Measurements from ENCODE around the gene TCF25. TPM values are rescaled to one million over a fixed set of nuclear protein-coding genes. Genes with fewer than 3 reads are reported as not detected.
A peak's percentile ranks its signal among the peaks of the same experiment; 100 is the strongest.
"Not testable (repeated sequence)": the region's sequence is repeated elsewhere in the genome, so short reads cannot be mapped to it uniquely, and the experiment has no call there.

The TCF25 gene
- total RNA-seq, 2 experiments from 2014 or later: 218 to 243 TPM

- POLR2A ChIA-PET: interaction anchor here (0.5 to 1.9 kb wide), 5 partner anchors 13 to 85 kb away, joined by 3 to 6 read pairs (median 3); partner anchors contain the start of gene TCF25
- Mint-ChIP-seq H3K4me1 (peaks cover 22% of the 10 kb centered on the region), H3K27me3 (peaks cover 49% of the 10 kb centered on the region), H3K36me3 (no peaks in the 10 kb centered on the region), H3K9me3 (no peaks in the 10 kb centered on the region), H3K4me3 (no peak overlapping the region), H3K27ac (no peak overlapping the region)
- no peak for ATAC-seq (ENCODE audit: low read depth)
- peak; percentile 64 for DNase-seq
Observed at GRCh38 chr16:89924297-89924924, 51.0 kb downstream of the TCF25 start.

- ATAC-seq (ENCODE audit: low read depth) (no peak), DNase-seq (no peak)
- Mint-ChIP-seq H3K4me1 (peaks cover 21% of the 10 kb centered on the region), H3K9me3 (no peaks in the 10 kb centered on the region), H3K4me3 (no peak overlapping the region), H3K27ac (no peak overlapping the region), H3K27me3 (peaks cover 49% of the 10 kb centered on the region), H3K36me3 (no peaks in the 10 kb centered on the region)
- POLR2A ChIA-PET: interaction anchor here (0.7 to 1.7 kb wide), 3 partner anchors 13 to 52 kb away, joined by 3 read pairs; partner anchors contain the start of gene TCF25
Observed at GRCh38 chr16:89924925-89925307, 51.5 kb downstream of the TCF25 start.

GRCh38 chr16:89925596-89926079 lies 52.2 kb downstream of the TCF25 start:
- POLR2A ChIA-PET: no interaction called here
- H3K4me1 Mint-ChIP-seq: peaks cover 18% of the 10 kb centered on the region
- no peaks in the 10 kb centered on the region for H3K9me3 Mint-ChIP-seq
- H3K27ac Mint-ChIP-seq: no peak overlapping the region
- no peak for ATAC-seq (ENCODE audit: low read depth)
- peaks cover 43% of the 10 kb centered on the region for H3K27me3 Mint-ChIP-seq
- DNase-seq: no peak
- no peaks in the 10 kb centered on the region for H3K36me3 Mint-ChIP-seq
- peak overlapping the region; percentile 39 for H3K4me3 Mint-ChIP-seq

GRCh38 chr16:89931305-89931896 lies 58.0 kb downstream of the TCF25 start:
- no peaks in the 10 kb centered on the region for H3K36me3 Mint-ChIP-seq
- no peaks in the 10 kb centered on the region for H3K4me1 Mint-ChIP-seq
- H3K4me3 Mint-ChIP-seq: no peak overlapping the region
- ATAC-seq (ENCODE audit: low read depth): no peak
- peaks cover 21% of the 10 kb centered on the region for H3K27me3 Mint-ChIP-seq
- no peaks in the 10 kb centered on the region for H3K9me3 Mint-ChIP-seq
- H3K27ac Mint-ChIP-seq: no peak overlapping the region
- POLR2A ChIA-PET: no interaction called here
- no peak for DNase-seq

GRCh38 chr16:89931964-89932363 lies 58.6 kb downstream of the TCF25 start:
- POLR2A ChIA-PET: no interaction called here
- Mint-ChIP-seq H3K4me1 (no peaks in the 10 kb centered on the region), H3K4me3 (no peak overlapping the region)

GRCh38 chr16:89934019-89934418 lies 60.6 kb downstream of the TCF25 start:
- ATAC-seq (ENCODE audit: low read depth); H3K36me3 Mint-ChIP-seq; DNase-seq; H3K4me3 Mint-ChIP-seq; H3K4me1 Mint-ChIP-seq; H3K27me3 Mint-ChIP-seq; H3K27ac Mint-ChIP-seq; H3K9me3 Mint-ChIP-seq; POLR2A ChIA-PET: not testable (repeated sequence)

More at GRCh38 chr16:89931964-89932363, 58.6 kb downstream of the TCF25 start:
- H3K36me3 Mint-ChIP-seq: no peaks in the 10 kb centered on the region
- no peak overlapping the region for H3K27ac Mint-ChIP-seq
- DNase-seq (no peak), ATAC-seq (ENCODE audit: low read depth) (no peak)
- no peaks in the 10 kb centered on the region for H3K9me3 Mint-ChIP-seq
- H3K27me3 Mint-ChIP-seq: peaks cover 15% of the 10 kb centered on the region

- no peaks in the 10 kb centered on the region for H3K36me3 Mint-ChIP-seq
- no peak overlapping the region for H3K27ac Mint-ChIP-seq
- H3K4me3 Mint-ChIP-seq: no peak overlapping the region
- no peak for DNase-seq
- peaks cover 5% of the 10 kb centered on the region for H3K27me3 Mint-ChIP-seq
- H3K4me1 Mint-ChIP-seq: no peaks in the 10 kb centered on the region
- ATAC-seq (ENCODE audit: low read depth): no peak
- POLR2A ChIA-PET: no interaction called here
- H3K9me3 Mint-ChIP-seq: no peaks in the 10 kb centered on the region
Observed at GRCh38 chr16:89934611-89935553, 61.5 kb downstream of the TCF25 start.

GRCh38 chr16:89935620-89936019 lies 62.2 kb downstream of the TCF25 start:
- ATAC-seq (ENCODE audit: low read depth); H3K27ac Mint-ChIP-seq; H3K4me1 Mint-ChIP-seq; H3K4me3 Mint-ChIP-seq; POLR2A ChIA-PET; H3K36me3 Mint-ChIP-seq; DNase-seq; H3K9me3 Mint-ChIP-seq; H3K27me3 Mint-ChIP-seq: not testable (repeated sequence)

- Mint-ChIP-seq H3K4me3 (no peak overlapping the region), H3K9me3 (no peaks in the 10 kb centered on the region), H3K4me1 (no peaks in the 10 kb centered on the region), H3K36me3 (no peaks in the 10 kb centered on the region), H3K27me3 (peaks cover 13% of the 10 kb centered on the region), H3K27ac (no peak overlapping the region)
- no peak for ATAC-seq (ENCODE audit: low read depth)
- DNase-seq: no peak
- POLR2A ChIA-PET: no interaction called here
Observed at GRCh38 chr16:89936034-89936433, 62.6 kb downstream of the TCF25 start.

GRCh38 chr16:89936508-89936907 lies 63.1 kb downstream of the TCF25 start:
- no peak for ATAC-seq (ENCODE audit: low read depth)
- no peak overlapping the region for H3K27ac Mint-ChIP-seq
- H3K4me3 Mint-ChIP-seq: no peak overlapping the region
- H3K27me3 Mint-ChIP-seq: peaks cover 15% of the 10 kb centered on the region
- H3K4me1 Mint-ChIP-seq: no peaks in the 10 kb centered on the region
- DNase-seq: no peak
- H3K36me3 Mint-ChIP-seq: no peaks in the 10 kb centered on the region
- POLR2A ChIA-PET: no interaction called here
- H3K9me3 Mint-ChIP-seq: no peaks in the 10 kb centered on the region

- DNase-seq: no peak
- Mint-ChIP-seq H3K27me3 (peaks cover 19% of the 10 kb centered on the region), H3K4me3 (no peak overlapping the region), H3K4me1 (no peaks in the 10 kb centered on the region), H3K36me3 (no peaks in the 10 kb centered on the region), H3K9me3 (no peaks in the 10 kb centered on the region), H3K27ac (no peak overlapping the region)
- POLR2A ChIA-PET: no interaction called here
- no peak for ATAC-seq (ENCODE audit: low read depth)
Observed at GRCh38 chr16:89936981-89937380, 63.6 kb downstream of the TCF25 start.

GRCh38 chr16:89938175-89938885 lies 64.9 kb downstream of the TCF25 start:
- POLR2A ChIA-PET: no interaction called here
- H3K4me3 Mint-ChIP-seq: no peak overlapping the region
- ATAC-seq (ENCODE audit: low read depth) (no peak), DNase-seq (no peak)
- no peak overlapping the region for H3K27ac Mint-ChIP-seq
- H3K4me1 Mint-ChIP-seq: no peaks in the 10 kb centered on the region
- no peaks in the 10 kb centered on the region for H3K9me3 Mint-ChIP-seq
- no peaks in the 10 kb centered on the region for H3K36me3 Mint-ChIP-seq
- peaks cover 22% of the 10 kb centered on the region for H3K27me3 Mint-ChIP-seq

- H3K36me3 Mint-ChIP-seq: no peaks in the 10 kb centered on the region
- H3K27ac Mint-ChIP-seq: no peak overlapping the region
- POLR2A ChIA-PET: no interaction called here
- no peaks in the 10 kb centered on the region for H3K4me1 Mint-ChIP-seq
- no peaks in the 10 kb centered on the region for H3K9me3 Mint-ChIP-seq
- DNase-seq (no peak), ATAC-seq (ENCODE audit: low read depth) (no peak)
- no peak overlapping the region for H3K4me3 Mint-ChIP-seq
- peaks cover 55% of the 10 kb centered on the region for H3K27me3 Mint-ChIP-seq
Observed at GRCh38 chr16:89944773-89945172, 71.4 kb downstream of the TCF25 start.

All from activated naive CD8-positive, alpha-beta T cell treated with anti-CD3 and anti-CD28 coated beads, Interleukin-2, amount 10 ng/mL, durations not matched to agents 7 days and 5 days (primary cell).